HG03175 (cell line): ENCODE results near the gene IDE.
"Not testable (repeated sequence)": the region's sequence is repeated elsewhere in the genome, so short reads cannot be mapped to it uniquely, and the experiment has no call there.

ENCODE experiments used
- ATAC-seq: cut with Tn5 transposase; IDR thresholded peaks from one replicate; pipeline ENCODE4 v1.9.1; 2021; ENCODE audit warnings: mild to moderate bottlenecking, moderate library complexity; ENCODE audit not compliant: unreplicated experiment

The IDE gene

DNA sequence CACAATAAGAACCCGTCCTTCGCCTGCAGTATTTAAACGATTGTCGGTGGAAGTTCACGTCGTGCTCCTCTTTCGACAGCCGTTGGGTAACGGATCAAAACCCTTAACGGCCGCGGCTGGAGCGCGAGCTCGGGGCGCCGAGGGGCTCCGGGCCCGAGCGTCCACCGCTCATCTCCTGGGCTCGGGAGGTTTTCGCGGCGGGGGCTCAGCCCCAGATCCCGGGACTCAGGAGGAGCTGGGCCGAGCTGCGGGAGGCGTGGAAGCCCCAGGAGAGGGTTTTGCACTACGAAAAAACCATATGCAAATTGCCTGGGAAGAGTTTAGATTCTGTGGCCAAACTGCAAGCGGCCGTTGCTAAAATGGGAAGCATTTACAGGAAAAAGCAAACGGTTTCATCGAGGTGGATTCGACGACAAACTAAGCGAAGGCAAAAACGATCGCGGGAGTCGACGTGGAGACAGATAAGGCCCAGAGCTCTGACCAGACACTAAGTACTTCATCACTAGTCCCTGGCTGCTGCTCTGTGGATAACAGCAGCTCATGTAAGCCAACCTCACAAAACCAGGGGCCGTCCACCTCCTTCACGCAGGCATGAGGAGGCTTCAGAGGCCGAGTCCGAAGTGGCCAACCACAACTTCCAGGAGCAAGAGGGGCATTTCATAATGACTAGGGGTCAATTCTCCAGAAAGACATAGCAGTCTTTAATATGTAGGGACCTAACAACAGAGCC lies 153.2 kb downstream of the IDE start:
- no peak for ATAC-seq

DNA sequence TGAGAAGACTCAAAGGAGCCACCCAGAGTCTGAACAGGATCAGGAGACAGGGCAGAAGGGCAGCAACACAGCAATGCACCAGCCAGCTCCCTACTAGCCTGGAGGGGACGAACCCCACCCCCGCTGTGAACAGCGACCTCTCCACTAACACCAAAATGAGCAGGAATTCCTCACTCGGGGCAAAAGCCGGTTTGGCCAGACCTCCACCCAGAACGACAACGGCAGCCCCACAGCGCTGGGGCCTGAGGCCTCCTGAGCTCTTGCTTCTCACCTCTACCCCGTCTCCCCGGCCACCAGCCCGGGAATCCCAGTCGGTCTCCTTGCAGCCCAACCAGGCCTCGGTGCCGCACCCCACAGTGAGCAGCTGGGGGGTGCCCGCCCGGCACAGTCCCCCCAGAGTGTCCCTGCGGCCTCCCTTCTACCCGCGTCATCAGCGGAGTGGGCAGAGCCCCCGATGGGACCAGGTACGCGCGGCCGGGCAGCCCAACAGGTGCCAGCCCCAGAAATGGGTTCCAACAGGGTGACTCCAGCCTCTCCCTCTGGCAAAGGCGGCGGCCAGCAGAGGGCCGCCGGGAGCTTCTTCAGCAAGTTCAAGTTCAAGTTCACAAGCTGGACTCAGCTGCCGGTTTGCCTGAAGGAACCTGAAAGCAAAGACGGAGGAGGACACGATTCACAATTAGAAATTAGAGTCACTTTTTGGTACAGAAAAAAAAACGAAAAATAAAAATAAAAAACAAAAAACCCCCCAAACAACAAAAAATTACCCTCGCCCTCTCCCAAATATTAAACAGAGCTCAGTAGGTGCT lies 153.9 kb downstream of the IDE start:
- ATAC-seq = no peak

DNA sequence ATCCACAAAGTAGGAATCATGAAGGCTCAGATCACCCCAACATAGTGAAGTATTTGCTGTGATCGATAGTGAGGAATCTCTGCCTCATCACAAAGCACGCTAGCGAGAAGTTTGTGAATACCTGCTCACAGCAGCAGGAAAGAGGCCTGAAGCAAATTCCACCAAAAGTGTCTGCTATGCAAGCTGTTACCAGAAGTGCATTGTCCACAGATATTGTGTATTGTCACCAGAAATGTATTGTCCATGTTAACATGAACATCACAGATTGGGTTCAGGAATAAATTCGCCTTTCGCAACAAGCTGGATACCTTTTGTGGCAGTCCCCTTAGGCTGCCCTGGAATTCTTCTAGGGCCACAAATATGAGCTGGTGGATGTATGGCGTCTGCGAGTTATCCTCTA lies 155.0 kb downstream of the IDE start:
- no peak for ATAC-seq

DNA sequence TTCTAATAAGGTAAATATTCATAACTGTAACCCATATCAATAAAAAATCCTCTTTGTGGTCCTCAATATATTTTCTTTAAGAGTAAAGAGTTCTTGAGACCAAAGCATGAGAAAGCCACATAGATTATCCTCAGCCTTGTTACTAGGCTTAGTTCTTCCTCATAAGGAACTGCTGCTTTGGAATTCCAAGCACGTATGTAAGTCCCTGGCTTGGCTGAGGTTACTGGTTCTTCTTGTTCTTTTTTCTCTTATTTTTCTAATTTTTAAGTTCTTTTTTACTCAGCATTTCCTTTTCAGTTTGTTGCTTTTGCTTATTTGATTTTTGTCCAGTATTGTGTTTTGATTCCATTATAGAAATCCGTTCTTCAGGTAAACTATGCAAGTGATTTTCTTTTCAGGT lies 155.7 kb downstream of the IDE start:
- ATAC-seq = no peak

DNA sequence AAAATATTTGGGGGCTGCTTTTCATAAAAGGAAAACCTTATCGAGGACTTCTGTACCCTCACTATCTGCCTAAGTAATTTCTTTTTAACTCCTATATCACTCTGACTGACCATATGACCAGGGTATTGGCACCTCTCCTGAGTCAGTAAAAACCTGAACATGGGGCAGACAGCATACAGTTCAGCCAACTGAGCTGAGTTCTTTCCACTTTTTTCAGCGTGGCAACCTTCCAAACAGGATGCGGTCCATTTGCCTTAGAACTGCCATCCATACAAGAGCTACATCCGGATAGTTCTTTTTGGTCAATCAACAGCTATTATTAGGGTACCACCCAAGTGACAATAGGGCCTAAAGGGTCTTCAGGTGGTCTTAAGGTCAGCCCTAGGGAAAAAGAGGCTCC lies 160.4 kb downstream of the IDE start:
- ATAC-seq = no peak

DNA sequence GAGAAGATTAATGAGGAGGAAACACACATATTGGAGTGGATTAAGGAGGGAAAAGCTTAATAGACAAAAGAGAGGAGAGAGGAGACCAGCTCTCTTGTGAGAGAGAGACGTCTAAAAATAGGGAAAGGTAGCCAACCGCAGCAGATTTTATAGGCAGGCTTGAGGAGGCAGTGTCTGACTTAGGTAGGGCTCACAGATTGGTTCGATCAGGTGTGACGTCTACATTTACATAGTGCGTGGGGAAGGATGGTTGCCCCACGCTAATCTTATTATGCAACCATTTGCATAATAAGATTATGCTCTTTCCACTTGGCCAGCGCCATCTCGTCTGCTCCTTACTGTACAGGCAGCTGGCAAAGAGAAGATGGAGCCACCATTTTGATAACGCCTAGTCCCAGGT lies 160.9 kb downstream of the IDE start:
- no peak for ATAC-seq

DNA sequence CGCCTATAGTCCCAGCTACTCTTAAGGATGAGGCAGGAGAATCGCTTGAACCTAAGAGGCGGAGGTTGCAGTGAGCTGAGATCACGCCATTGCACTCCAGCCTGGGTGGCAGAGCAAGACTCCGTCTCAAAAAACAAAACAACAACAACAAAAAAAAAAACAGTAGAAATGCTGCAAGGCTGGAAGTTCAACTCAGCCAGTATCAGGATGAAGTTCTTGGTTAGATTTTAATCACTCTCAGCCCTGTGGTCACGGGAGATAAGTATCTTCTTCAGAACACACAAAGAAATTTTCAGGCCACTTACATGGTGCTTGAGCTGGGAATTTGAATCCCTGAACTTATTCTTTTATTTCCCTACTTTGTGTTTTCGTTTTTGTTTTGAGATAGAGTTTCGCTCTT lies 162.5 kb downstream of the IDE start:
- ATAC-seq = no peak

DNA sequence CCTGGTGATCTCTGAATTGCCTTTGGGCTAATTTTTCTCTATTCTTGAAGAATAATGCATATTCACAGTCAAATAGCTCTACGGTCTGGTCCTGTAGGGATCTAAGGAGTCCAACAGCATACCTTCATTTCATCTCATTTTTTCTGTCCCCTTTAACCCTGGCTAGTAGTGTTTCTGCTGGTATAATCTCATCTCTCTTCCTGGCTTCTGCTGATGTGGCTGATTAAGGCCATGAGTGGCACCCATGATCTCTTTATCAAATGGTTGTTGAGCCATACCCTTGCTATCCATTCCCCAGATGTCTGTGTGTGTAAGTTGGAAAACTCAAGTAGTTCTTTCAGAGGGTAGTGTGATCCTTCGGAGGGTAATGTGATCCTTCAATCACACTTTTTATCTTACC lies 163.4 kb downstream of the IDE start:
- no peak for ATAC-seq

DNA sequence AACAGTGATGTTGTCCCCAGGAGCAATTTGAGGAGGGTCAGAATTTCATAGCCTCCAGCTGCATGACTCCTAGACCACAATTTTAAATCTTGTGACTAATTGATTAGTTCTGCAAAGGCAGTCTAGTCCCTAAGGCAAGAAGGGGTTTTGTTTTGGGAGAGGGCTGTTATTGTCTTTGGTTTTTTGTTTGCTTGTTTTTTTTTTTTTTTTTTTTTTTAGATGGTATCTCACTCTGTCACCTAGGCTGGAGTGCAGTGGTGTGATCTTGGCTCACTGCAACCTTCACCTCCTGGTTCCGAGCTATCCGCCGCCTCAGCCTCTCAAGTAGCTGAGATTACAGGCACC lies 165.9 kb downstream of the IDE start:
- ATAC-seq = no peak

DNA sequence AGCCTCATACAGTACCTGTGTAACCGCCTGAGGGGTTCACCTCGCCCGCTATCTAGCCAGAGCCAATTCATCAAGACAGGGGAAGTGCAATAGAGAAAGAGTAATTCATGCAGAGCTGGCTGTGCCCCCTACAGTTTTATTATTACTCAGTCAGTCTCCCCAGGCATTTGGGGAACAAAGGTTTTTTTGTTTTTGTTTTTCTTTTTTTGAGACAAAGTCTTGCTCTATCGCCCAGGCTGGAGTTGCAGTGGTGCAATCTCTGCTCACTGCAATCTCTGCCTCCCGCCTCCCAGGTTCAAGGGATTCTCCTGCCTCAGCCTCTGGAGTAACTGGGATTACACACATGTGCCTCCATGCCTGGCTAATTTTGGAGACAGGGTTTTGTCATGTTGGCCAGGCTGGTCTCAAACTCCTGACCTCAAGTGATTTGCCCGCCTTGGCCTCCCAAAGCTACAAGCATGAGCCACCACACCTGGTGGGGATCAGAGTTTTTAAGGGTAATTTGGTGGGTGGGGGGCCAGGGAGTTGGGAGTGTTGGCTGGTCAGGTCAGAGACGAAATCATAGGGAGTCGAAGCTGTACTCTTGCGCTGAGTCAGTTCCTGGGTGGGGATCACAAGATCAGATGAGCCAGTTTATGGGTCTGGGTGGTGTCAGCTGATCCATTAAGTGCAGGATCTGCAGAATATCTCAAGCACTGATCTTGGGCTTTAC lies 166.4 kb downstream of the IDE start:
- ATAC-seq = no peak

DNA sequence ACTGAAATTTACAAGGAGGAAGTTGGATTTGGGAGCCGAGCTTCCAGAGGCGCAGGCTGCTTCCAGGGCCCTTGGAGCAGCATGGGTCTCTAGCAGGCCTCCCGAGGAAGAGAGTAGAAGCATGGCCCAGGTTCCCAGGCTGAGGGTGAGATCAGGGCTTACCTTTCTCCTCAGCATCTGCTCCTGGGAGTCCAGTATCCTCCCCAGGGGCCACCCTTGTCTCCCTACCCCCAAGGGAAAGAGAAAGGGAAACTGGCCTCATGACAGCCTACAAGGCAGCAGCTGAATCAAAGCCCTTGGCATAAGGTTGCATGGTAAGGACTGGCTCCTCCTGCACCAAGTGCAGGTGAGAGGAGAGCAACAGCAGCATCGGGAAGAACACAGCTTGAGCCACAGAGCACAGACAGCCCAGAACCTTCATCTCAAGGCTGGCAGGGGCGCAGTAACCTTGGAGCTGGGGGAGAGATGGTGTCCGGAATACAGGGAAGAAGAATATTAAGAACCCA lies 168.4 kb downstream of the IDE start:
- ATAC-seq = no peak

DNA sequence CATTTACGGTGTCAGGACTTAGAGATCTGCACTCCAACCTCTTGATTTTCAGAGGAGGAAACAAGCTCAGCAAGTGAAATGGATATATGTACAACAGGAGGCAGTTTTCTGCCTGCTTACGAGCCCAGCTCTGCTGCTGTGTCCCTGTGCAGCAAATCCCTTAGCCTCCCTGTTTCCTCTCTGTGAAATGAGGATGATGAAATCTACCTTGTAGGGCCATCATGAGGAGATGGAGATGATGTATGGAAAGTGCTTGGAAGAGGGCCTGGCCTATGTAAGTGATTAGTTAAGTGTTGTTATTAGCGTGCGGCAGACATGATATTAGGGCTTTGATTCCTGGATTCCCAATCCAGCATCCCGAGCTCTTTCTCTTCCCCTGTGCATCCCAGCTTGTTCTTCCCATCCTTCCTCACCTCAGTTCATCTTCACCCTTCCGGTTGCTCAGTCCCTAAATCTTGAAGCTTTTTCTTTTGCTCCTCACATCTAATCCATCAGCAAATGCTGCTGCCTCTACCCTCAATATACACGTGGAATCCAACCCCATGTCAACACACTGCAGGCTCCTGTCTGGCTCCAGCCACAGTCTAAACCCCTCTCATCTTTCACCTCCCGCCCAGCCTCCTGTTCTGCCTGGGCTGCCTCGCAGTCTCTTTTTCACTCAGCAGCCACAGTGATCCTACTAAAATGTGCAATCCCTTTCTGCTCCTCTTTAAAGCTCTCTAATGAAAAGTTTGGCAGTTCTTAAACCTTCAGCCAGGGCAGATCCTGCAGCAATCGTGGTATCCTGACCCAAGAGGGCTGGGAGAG lies 169.1 kb downstream of the IDE start:
- ATAC-seq = no peak

DNA sequence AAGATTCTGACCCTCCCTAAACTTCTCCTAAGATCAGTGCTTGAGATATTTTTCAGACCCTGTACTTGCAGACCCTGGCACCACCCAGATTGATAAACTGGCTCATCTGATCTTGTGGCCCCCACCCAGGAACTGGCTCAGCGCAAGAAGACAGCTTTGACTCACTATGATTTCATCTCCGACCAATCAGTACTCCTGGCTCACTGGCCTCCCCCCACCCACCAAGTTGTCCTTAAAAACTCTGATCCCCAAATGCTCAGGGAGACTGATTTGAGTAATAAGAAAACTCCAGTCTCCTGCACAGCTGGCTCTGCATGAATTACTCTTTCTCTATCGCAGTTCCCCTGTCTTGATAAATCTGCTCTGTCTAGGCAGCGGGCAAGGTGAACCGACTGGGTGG lies 171.7 kb downstream of the IDE start:
- not testable (repeated sequence) for ATAC-seq
